Smooth muscle cell (in vitro differentiated cells): ENCODE results near the gene OLIG1. TPM values are rescaled to one million over a fixed set of nuclear protein-coding genes. Genes with fewer than 3 reads are reported as not detected.

Experiments used
- DNase-seq: peaks from one replicate; lab custom pipeline; 2025; ENCODE audit not compliant: unreplicated experiment; lab: John Stamatoyannopoulos, UW
- H2AFZ ChIP-seq: fragments of 200-600 bp; sonication (generic); 2 replicates; pipeline ENCODE4 v1.6.0; 2016; ENCODE audit warnings: antibody characterized with exemption, low read depth, mild to moderate bottlenecking
- H3F3A ChIP-seq: fragments of 200-600 bp; sonication (generic); 2 replicates; pipeline ENCODE4 v1.6.0; 2017; ENCODE audit warnings: antibody characterized with exemption, low read depth
- H3K27ac ChIP-seq: fragments of 200-600 bp; sonication (generic); 2 replicates; pipeline ENCODE4 v1.5.1; 2016; ENCODE audit warnings: low read depth, mild to moderate bottlenecking
- H3K27me3 ChIP-seq: fragments of 200-600 bp; sonication (generic); 2 replicates; pipeline ENCODE4 v1.6.1; 2016; ENCODE audit warnings: low read depth, mild to moderate bottlenecking
- H3K36me3 ChIP-seq: fragments of 200-600 bp; sonication (generic); 2 replicates; pipeline ENCODE4 v1.5.1; 2016; ENCODE audit warnings: low read depth
- H3K4me1 ChIP-seq: fragments of 200-600 bp; sonication (generic); 2 replicates; pipeline ENCODE4 v1.5.1; 2016; ENCODE audit warnings: low read depth
- H3K4me2 ChIP-seq: fragments of 200-600 bp; sonication (generic); 2 replicates; pipeline ENCODE4 v1.6.0; 2016; ENCODE audit warnings: mild to moderate bottlenecking
- H3K4me3 ChIP-seq: fragments of 200-600 bp; sonication (generic); 2 replicates; pipeline ENCODE4 v1.5.1; 2016; ENCODE audit warnings: mild to moderate bottlenecking
- H3K79me2 ChIP-seq: fragments of 200-600 bp; sonication (generic); 2 replicates; pipeline ENCODE4 v1.6.0; 2016; ENCODE audit warnings: low read depth, mild to moderate bottlenecking
- H3K9ac ChIP-seq: fragments of 200-600 bp; sonication (generic); 2 replicates; pipeline ENCODE4 v1.6.0; 2016; ENCODE audit warnings: low read depth
- H3K9me3 ChIP-seq: fragments of 200-600 bp; sonication (generic); replicated peaks from 2 replicates; pipeline ENCODE4 v1.5.1; 2016; ENCODE audit warnings: low read depth
- H4K20me1 ChIP-seq: fragments of 200-600 bp; sonication (generic); 2 replicates; pipeline ENCODE4 v1.6.0; 2016; ENCODE audit warnings: low read depth
- CTCF ChIP-seq: fragments of 200-600 bp; sonication (generic); IDR thresholded peaks from 2 replicates; pipeline ENCODE4 v1.5.1; 2017; ENCODE audit warnings: borderline replicate concordance, mild to moderate bottlenecking, antibody characterized with exemption; ENCODE audit not compliant: insufficient read depth, poor library complexity, severe bottlenecking
- WGBS: methylation state at CpG from one replicate; pipeline ENCODE4 v1.1.7; 2016; ENCODE audit warnings: low lambda C conversion rate; 5-methylcytosine and 5-hydroxymethylcytosine counted together
- polyA plus RNA-seq: library from polyadenylated mRNA; unstranded; fragments of >200 nt; fragmentation: Nextera tagmentation; extraction: Ambion mirVana; gene quantifications from 2 replicates; pipeline ENCODE4 v1.2.1, GENCODE V29; 2016
- total RNA-seq: library from RNA; depleted of rRNA; stranded (reverse); fragments of >200 nt; gene quantifications from 2 replicates; pipeline ENCODE4 v1.2.3, GENCODE V29; 2014

OLIG1 gene
- total and polyA plus RNA-seq, 2 experiments from 2014 or later = not detected

DNA sequence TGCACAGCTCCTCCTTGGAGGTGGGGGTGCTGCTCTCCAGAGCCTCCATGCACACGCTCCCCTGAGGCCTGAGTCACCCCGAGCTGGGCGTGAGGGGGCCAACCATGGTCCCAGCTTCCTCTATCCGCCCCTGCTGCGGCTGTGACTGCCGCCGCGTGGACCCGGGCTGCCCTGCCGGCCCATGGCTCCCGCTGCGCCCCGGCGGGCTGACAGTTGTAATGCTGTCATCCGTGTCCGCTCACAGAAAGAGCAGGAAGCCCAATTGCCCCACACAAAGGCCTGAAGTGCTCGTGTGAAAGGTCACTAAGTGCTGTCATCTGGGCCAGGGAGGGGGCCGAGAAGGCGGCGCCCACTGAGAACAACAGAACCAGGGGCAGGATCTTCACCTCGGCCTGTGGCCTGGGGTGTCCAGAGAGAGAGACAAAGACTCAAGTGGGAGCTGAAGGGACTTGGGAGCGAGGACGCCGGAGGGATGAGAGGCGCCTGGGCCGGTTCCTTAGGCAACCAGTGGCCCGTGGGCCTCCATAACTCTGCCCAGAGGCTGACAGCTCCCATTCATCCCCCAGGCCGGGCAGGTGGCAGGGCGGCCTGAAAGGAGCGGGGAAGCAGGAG lies 31.5 kb downstream of the OLIG1 start:
- Histone ChIP-seq H3K9me3 (no peaks in the 10 kb centered on the region), H3K27me3 (peaks cover 22% of the 10 kb centered on the region), H3F3A (no peaks in the 10 kb centered on the region), H3K4me3 (no peak overlapping the region), H4K20me1 (no peaks in the 10 kb centered on the region), H3K4me1 (no peaks in the 10 kb centered on the region), H3K36me3 (no peaks in the 10 kb centered on the region), H3K4me2 (no peak overlapping the region), H3K27ac (no peak overlapping the region), H3K79me2 (no peaks in the 10 kb centered on the region), H2AFZ (no peak overlapping the region), H3K9ac (no peak overlapping the region)
- no peak for DNase-seq
- no peak for TF ChIP-seq CTCF
- WGBS = 84% methylated on average over 27 of the region's 30 CpGs

GRCh38 chr21:33105088-33105487 lies 35.1 kb downstream of the OLIG1 start:
- no peak for TF ChIP-seq CTCF
- 20% methylated on average over 2 of the region's 2 CpGs for WGBS
- no peaks in the 10 kb centered on the region for H3K79me2 ChIP-seq
- no peak overlapping the region for H3K4me2 ChIP-seq
- no peak overlapping the region for H3K27ac ChIP-seq
- peaks cover 5% of the 10 kb centered on the region for H3K4me1 ChIP-seq
- H3K4me3 ChIP-seq = no peak overlapping the region
- no peaks in the 10 kb centered on the region for H3K9me3 ChIP-seq
- no peaks in the 10 kb centered on the region for H4K20me1 ChIP-seq
- peaks cover 54% of the 10 kb centered on the region for H3K27me3 ChIP-seq
- no peak overlapping the region for H2AFZ ChIP-seq
- no peaks in the 10 kb centered on the region for H3F3A ChIP-seq
- no peak for DNase-seq
- H3K36me3 ChIP-seq = no peaks in the 10 kb centered on the region
- no peak overlapping the region for H3K9ac ChIP-seq

DNA sequence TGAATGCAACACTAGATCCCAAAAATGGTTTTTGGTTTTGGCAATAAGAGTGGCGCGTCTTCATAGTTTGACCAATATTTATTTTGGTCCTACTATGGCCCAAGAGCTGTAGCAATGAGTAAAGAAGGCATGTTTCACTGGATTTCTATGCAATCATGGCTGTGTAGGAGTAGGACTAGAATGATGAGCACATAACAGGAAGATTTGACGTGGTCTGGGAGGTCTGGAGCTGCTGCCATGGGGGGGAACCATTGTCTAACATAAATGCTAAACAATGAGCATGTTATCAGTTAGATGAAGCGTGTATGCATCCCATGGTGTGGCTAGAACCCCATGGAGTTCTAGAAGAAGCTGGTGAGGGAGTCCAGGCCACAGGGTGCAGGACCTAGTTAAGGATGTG lies 38.3 kb downstream of the OLIG1 start:
- H3K9ac ChIP-seq = no peak overlapping the region
- H2AFZ ChIP-seq = no peak overlapping the region
- TF ChIP-seq CTCF = no peak
- H3K4me2 ChIP-seq = no peak overlapping the region
- H3K4me3 ChIP-seq = no peak overlapping the region
- H3K4me1 ChIP-seq = peaks cover 11% of the 10 kb centered on the region
- H4K20me1 ChIP-seq = no peaks in the 10 kb centered on the region
- DNase-seq = no peak
- 89% methylated on average over 4 of the region's 4 CpGs for WGBS
- H3K27me3 ChIP-seq = peaks cover 83% of the 10 kb centered on the region
- H3K9me3 ChIP-seq = no peaks in the 10 kb centered on the region
- H3K36me3 ChIP-seq = no peaks in the 10 kb centered on the region
- no peak overlapping the region for H3K27ac ChIP-seq
- no peaks in the 10 kb centered on the region for H3F3A ChIP-seq
- H3K79me2 ChIP-seq = no peaks in the 10 kb centered on the region
